Liver (tissue), 9 donors: Measurements from ENCODE around the gene CGN. TPM values are rescaled to one million over a fixed set of nuclear protein-coding genes. Genes with fewer than 3 reads are reported as not detected.

ENCODE experiments used
- DNase-seq: peaks from one replicate; pipeline ENCODE4 v3.0.0-alpha.2; 2017; ENCODE audit warnings: low spot score
- H3K27ac ChIP-seq, 2 donors: one replicate each; pipeline ENCODE4 v1.7.0; 2013; ENCODE audit warnings: inconsistent platforms in 2 of 2, low read length in 2 of 2, control low read depth in 1 of 2, low read depth in 1 of 2, mild to moderate bottlenecking in 1 of 2
- H3K27me3 ChIP-seq, 4 donors: one replicate each; pipeline versions ENCODE4 v1.6.1 to v1.7.0; 2013; ENCODE audit warnings: low read length in 3 of 4, inconsistent platforms in 1 of 4, mild to moderate bottlenecking in 1 of 4, moderate library complexity in 1 of 4; ENCODE audit not compliant: control insufficient read depth in 4 of 4, insufficient read depth in 4 of 4
- H3K36me3 ChIP-seq, 4 donors: one replicate each; pipeline versions ENCODE4 v1.6.1 to v1.7.0; 2013; ENCODE audit warnings: low read length in 3 of 4, mild to moderate bottlenecking in 3 of 4, low read depth in 1 of 4, moderate library complexity in 1 of 4; ENCODE audit not compliant: control insufficient read depth in 4 of 4, insufficient read depth in 3 of 4
- H3K4me1 ChIP-seq, 4 donors: one replicate each; pipeline versions ENCODE4 v1.6.1 to v1.7.0; 2013; ENCODE audit warnings: low read length in 3 of 4, mild to moderate bottlenecking in 3 of 4, moderate library complexity in 1 of 4; ENCODE audit not compliant: control insufficient read depth in 4 of 4, insufficient read depth in 4 of 4
- H3K4me3 ChIP-seq, 3 donors: one replicate each; pipeline versions ENCODE4 v1.6.1 to v1.7.0; 2013; ENCODE audit warnings: low read length in 3 of 3, control low read depth in 1 of 3, low read depth in 1 of 3, mild to moderate bottlenecking in 1 of 3
- H3K9ac ChIP-seq, 2 donors: one replicate each; pipeline ENCODE4 v1.7.0; 2013; ENCODE audit warnings: low read length in 2 of 2, mild to moderate bottlenecking in 2 of 2, moderate library complexity in 2 of 2, control low read depth in 1 of 2, low read depth in 1 of 2
- H3K9me3 ChIP-seq, 4 donors: one replicate each; pipeline versions ENCODE4 v1.6.1 to v1.7.0; 2013; ENCODE audit warnings: low read length in 3 of 4; ENCODE audit not compliant: control insufficient read depth in 4 of 4
- EGR1 ChIP-seq, 2 donors: IDR thresholded peaks; 2 replicates each; pipeline ENCODE4 v1.6.1; 2016 to 2018; ENCODE audit warnings: antibody characterized with exemption in 2 of 2, low read depth in 2 of 2
- FOXA2 ChIP-seq: IDR thresholded peaks from 2 replicates; pipeline ENCODE4 v1.6.1; 2016; ENCODE audit warnings: antibody characterized with exemption
- GABPA ChIP-seq, 2 donors: IDR thresholded peaks in 1 of 2; conservative IDR thresholded peaks in 1 of 2; 2 replicates each; pipeline ENCODE4 v1.6.1; 2016; ENCODE audit warnings: antibody characterized with exemption in 2 of 2, mild to moderate bottlenecking in 1 of 2, moderate library complexity in 1 of 2
- HNF4A ChIP-seq, 2 donors: conservative IDR thresholded peaks; 2 replicates each; pipeline ENCODE4 v1.6.1; 2016; ENCODE audit warnings: antibody characterized with exemption in 2 of 2, mild to moderate bottlenecking in 2 of 2
- HNF4G ChIP-seq: IDR thresholded peaks from 2 replicates; pipeline ENCODE4 v1.6.1; 2016; ENCODE audit warnings: antibody characterized with exemption
- JUND ChIP-seq, 2 donors: IDR thresholded peaks; 2 replicates each; pipeline ENCODE4 v1.6.1; 2016; ENCODE audit warnings: antibody characterized with exemption in 2 of 2
- MAX ChIP-seq: IDR thresholded peaks from 2 replicates; pipeline ENCODE4 v1.6.1; 2016; ENCODE audit warnings: antibody characterized with exemption
- NR2F2 ChIP-seq: IDR thresholded peaks from 2 replicates; pipeline ENCODE4 v1.6.1; 2016; ENCODE audit warnings: antibody characterized with exemption
- RAD21 ChIP-seq, 2 donors: IDR thresholded peaks; 2 replicates each; pipeline ENCODE4 v1.6.1; 2016; ENCODE audit warnings: antibody characterized with exemption in 2 of 2, mild to moderate bottlenecking in 2 of 2
- REST ChIP-seq: IDR thresholded peaks from 2 replicates; pipeline ENCODE4 v1.6.1; 2016; ENCODE audit warnings: antibody characterized with exemption, mild to moderate bottlenecking
- RXRA ChIP-seq, 2 donors: IDR thresholded peaks; 2 replicates each; pipeline ENCODE4 v1.6.1; 2017 to 2018; ENCODE audit warnings: antibody characterized with exemption in 2 of 2, mild to moderate bottlenecking in 1 of 2
- SP1 ChIP-seq: IDR thresholded peaks from 2 replicates; pipeline ENCODE4 v1.6.1; 2018; ENCODE audit warnings: antibody characterized with exemption, mild to moderate bottlenecking
- TAF1 ChIP-seq: conservative IDR thresholded peaks from 2 replicates; pipeline ENCODE4 v1.6.1; 2016; ENCODE audit warnings: antibody characterized with exemption, mild to moderate bottlenecking
- YY1 ChIP-seq: IDR thresholded peaks from 2 replicates; pipeline ENCODE4 v1.6.1; 2016; ENCODE audit warnings: antibody characterized with exemption, mild to moderate bottlenecking
- ZBTB33 ChIP-seq: IDR thresholded peaks from 2 replicates; pipeline ENCODE4 v1.6.1; 2016; ENCODE audit warnings: antibody characterized with exemption
- WGBS: extraction: QIAGEN DNeasy Blood & Tissue Kit; methylation state at CpG from one replicate; pipeline ENCODE4 v1.1.7; 2013; 5-methylcytosine and 5-hydroxymethylcytosine counted together
- polyA plus RNA-seq, 2 donors: library from polyadenylated mRNA; stranded (reverse) in 1 of 2; unstranded in 1 of 2; fragments of 200-250 nt in 1 of 2; fragments of >200 nt in 1 of 2; fragmentation: Nextera tagmentation in 1 of 2; extraction: Ambion mirVana in 1 of 2; gene quantifications; one replicate each; pipeline versions ENCODE4 v1.2.1 to v1.2.3, GENCODE V29; 2013 to 2015
- total RNA-seq, 2 donors: library from RNA; depleted of rRNA; stranded (reverse); fragments of >200 nt; gene quantifications; one replicate each; pipeline ENCODE4 v1.2.3, GENCODE V29; 2014
- TF ChIP-seq, protein P1 (sequence below): IDR thresholded peaks from 2 replicates; pipeline ENCODE4 v1.6.1; 2016; ENCODE audit warnings: antibody characterized with exemption
- TF ChIP-seq, protein P2 (sequence below): fragments of 150-350 bp; IDR thresholded peaks from 2 replicates; pipeline ENCODE4 v1.5.1; 2017; ENCODE audit warnings: improper control_type of control experiment, low read depth, low read length; ENCODE audit not compliant: missing input control
- donor health status: healthy.
- donor health status: healthy.
- donor health status: healthy.
- donor health status: healthy.
- donor health status: healthy.

CGN gene
- total and polyA plus RNA-seq, 4 donors, result 16.9 to 48.9 (median 19.4) TPM

DNA sequence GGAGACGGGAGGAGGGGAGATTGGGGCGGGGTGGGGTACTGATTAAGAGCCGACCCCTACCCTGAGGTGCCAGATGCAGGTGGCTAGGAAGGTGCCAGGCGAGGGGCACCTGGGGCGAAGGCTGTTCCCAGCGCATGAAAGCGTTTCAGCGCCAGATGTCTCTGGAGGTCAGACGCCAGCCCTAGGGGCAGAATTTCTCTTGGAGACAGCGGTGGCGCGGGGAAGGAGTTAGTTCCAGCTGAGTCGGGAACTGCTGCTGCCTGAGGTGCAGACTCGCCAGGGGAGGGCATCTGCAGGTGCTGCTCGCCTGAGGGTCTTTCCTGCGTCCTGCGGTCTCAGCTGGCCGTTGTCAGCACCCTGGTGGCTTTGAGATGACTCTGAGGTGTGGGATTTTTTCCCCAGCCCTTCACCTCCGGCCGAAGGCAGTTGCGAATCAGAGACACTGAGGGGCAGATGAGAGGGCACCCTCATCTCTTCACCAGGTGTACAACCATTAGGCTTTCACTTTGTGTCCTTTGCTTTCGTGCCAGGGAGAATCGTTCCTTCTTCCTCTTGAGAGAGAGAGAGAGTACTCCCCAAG lies 539 bp downstream of the CGN start:
- Histone ChIP-seq H3K4me3 (peak overlapping the region; percentile 10 to 78 (median 72)), H3K36me3 (no peaks in the 10 kb centered on the region), H3K27ac (peak overlapping the region; percentile 94 to 96), H3K27me3 (no peaks in the 10 kb centered on the region), H3K9ac (peak overlapping the region; percentile 51 to 76), H3K9me3 (no peaks in the 10 kb centered on the region), H3K4me1 (peaks cover 4 to 62% (median 33%) of the 10 kb centered on the region in 4 donors)
- TF ChIP-seq HNF4A (conservative IDR thresholded peaks at IDR 0.05) (no peak), RAD21 (IDR thresholded peaks at IDR 0.05) (peak in 1 of 2 donors; percentile 1), RXRA (IDR thresholded peaks at IDR 0.05) (peak in 1 of 2 donors; percentile 9)
- no peak for DNase-seq
- WGBS, result under 1% methylated on average over 23 of the region's 23 CpGs

DNA sequence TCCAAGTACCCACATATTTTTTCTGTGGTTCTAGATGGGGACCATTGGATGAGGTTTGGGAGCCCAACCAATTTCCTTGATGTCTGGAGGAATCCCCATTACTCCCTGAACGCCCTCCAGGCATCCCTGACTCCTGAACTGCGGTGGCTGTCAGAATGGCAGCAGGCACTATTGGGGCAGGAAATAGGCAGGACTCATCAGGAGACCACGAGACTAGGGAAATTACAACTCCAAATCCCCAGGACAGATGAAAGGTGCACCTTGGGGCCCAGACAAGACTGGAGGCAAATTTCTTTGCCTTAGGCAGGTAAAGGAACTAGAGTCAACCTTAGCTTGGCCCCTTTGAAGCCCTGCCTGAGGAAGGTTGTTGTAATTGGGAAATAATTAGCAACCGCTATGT lies 1.1 kb downstream of the CGN start:
- TF ChIP-seq SP1, result no peak
- TF ChIP-seq TAF1, result no peak
- no peak for TF ChIP-seq MAX
- no peak for TF ChIP-seq HNF4G
- no peak for TF ChIP-seq FOXA2
- no peak for TF ChIP-seq GABPA (IDR thresholded peaks at IDR 0.05 in 1 of 2, conservative IDR thresholded peaks at IDR 0.05 in 1 of 2)
- TF ChIP-seq REST, result no peak
- no peak for TF ChIP-seq YY1
- Histone ChIP-seq H3K4me3 (peak overlapping the region; percentile 10 to 72 (median 51)), H3K27me3 (no peaks in the 10 kb centered on the region), H3K9me3 (no peaks in the 10 kb centered on the region), H3K9ac (peak overlapping the region; percentile 51 to 76), H3K4me1 (peaks cover 4 to 64% (median 34%) of the 10 kb centered on the region in 4 donors), H3K36me3 (no peaks in the 10 kb centered on the region), H3K27ac (peak overlapping the region; percentile 94 to 96)
- DNase-seq, result no peak
- WGBS, result 15% methylated on average over 4 of the region's 4 CpGs

GRCh38 chr1:151512801-151513625 lies 1.8 kb downstream of the CGN start:
- peak overlapping the region; percentile 94 to 96 for H3K27ac ChIP-seq
- no peaks in the 10 kb centered on the region for H3K9me3 ChIP-seq
- peak overlapping the region; percentile 10 to 72 (median 51) for H3K4me3 ChIP-seq
- no peak for DNase-seq
- peak overlapping the region; percentile 26 to 51 for H3K9ac ChIP-seq
- H3K36me3 ChIP-seq, result no peaks in the 10 kb centered on the region
- H3K4me1 ChIP-seq, result peaks cover 4 to 65% (median 34%) of the 10 kb centered on the region in 4 donors
- WGBS, result 16% methylated on average over 8 of the region's 8 CpGs
- H3K27me3 ChIP-seq, result no peaks in the 10 kb centered on the region
- TF ChIP-seq MAX (no peak), ZBTB33 (no peak), NR2F2 (no peak), JUND (IDR thresholded peaks at IDR 0.05) (no peak), FOXA2 (no peak), RAD21 (IDR thresholded peaks at IDR 0.05) (no peak), HNF4A (conservative IDR thresholded peaks at IDR 0.05) (peak in 1 of 2 donors; percentile 40), YY1 (no peak), TAF1 (no peak), GABPA (IDR thresholded peaks at IDR 0.05 in 1 of 2, conservative IDR thresholded peaks at IDR 0.05 in 1 of 2) (no peak), EGR1 (IDR thresholded peaks at IDR 0.05; ENCODE audit: low read depth in 2 of 2) (no peak)
- TF ChIP-seq, protein P1, sequence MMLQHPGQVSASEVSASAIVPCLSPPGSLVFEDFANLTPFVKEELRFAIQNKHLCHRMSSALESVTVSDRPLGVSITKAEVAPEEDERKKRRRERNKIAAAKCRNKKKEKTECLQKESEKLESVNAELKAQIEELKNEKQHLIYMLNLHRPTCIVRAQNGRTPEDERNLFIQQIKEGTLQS, result no peak
- TF ChIP-seq, protein P2, sequence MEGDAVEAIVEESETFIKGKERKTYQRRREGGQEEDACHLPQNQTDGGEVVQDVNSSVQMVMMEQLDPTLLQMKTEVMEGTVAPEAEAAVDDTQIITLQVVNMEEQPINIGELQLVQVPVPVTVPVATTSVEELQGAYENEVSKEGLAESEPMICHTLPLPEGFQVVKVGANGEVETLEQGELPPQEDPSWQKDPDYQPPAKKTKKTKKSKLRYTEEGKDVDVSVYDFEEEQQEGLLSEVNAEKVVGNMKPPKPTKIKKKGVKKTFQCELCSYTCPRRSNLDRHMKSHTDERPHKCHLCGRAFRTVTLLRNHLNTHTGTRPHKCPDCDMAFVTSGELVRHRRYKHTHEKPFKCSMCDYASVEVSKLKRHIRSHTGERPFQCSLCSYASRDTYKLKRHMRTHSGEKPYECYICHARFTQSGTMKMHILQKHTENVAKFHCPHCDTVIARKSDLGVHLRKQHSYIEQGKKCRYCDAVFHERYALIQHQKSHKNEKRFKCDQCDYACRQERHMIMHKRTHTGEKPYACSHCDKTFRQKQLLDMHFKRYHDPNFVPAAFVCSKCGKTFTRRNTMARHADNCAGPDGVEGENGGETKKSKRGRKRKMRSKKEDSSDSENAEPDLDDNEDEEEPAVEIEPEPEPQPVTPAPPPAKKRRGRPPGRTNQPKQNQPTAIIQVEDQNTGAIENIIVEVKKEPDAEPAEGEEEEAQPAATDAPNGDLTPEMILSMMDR, result no peak
